ENCODE results near the gene RAB3IL1.

RAB3IL1 gene

GRCh38 chr11:61848631-61849030 is 68.7 kb downstream of the RAB3IL1 start:
- FAIRE-seq (no peak), DNase-seq (ENCODE audit: insufficient read length, low spot score) (no peak)
- no peak for TF ChIP-seq CTCF (IDR thresholded peaks at IDR 0.05; ENCODE audit: insufficient read depth, missing control alignments)

- TF ChIP-seq CTCF (IDR thresholded peaks at IDR 0.05; ENCODE audit: insufficient read depth, missing control alignments), result no peak
- FAIRE-seq, result no peak
- DNase-seq (ENCODE audit: insufficient read length, low spot score), result no peak
Observed at GRCh38 chr11:61847914-61848581, 69.3 kb downstream of the RAB3IL1 start.

All from D721Med (cell line).